Hepatocyte (in vitro differentiated cells): ENCODE data around the gene DNAH5. TPM values are rescaled to one million over a fixed set of nuclear protein-coding genes. Genes with fewer than 3 reads are reported as not detected.

Experiments used
- DNase-seq: peaks from one replicate; pipeline ENCODE4 v3.0.0-alpha.2; 2016; ENCODE audit warnings: low spot score
- H2AFZ ChIP-seq: fragments of 200-600 bp; sonication (generic); 2 replicates; pipeline ENCODE4 v1.6.0; 2016; ENCODE audit warnings: antibody characterized with exemption, mild to moderate bottlenecking
- H3K27ac ChIP-seq: fragments of 200-600 bp; sonication (generic); 2 replicates; pipeline ENCODE4 v1.5.1; 2016; ENCODE audit warnings: mild to moderate bottlenecking
- H3K27me3 ChIP-seq: fragments of 200-600 bp; sonication (generic); 2 replicates; pipeline ENCODE4 v1.6.1; 2016
- H3K36me3 ChIP-seq: fragments of 200-600 bp; sonication (generic); replicated peaks from 2 replicates; pipeline ENCODE4 v1.5.1; 2016; ENCODE audit warnings: low read depth; ENCODE audit not compliant: insufficient read depth
- H3K4me1 ChIP-seq: fragments of 200-600 bp; sonication (generic); 2 replicates; pipeline ENCODE4 v1.5.1; 2016; ENCODE audit warnings: mild to moderate bottlenecking, moderate library complexity; ENCODE audit not compliant: insufficient read depth
- H3K4me2 ChIP-seq: fragments of 200-600 bp; sonication (generic); 2 replicates; pipeline ENCODE4 v1.6.0; 2016
- H3K4me3 ChIP-seq: fragments of 200-600 bp; sonication (generic); 2 replicates; pipeline ENCODE4 v1.5.1; 2016; ENCODE audit warnings: mild to moderate bottlenecking
- H3K79me2 ChIP-seq: fragments of 200-600 bp; sonication (generic); 2 replicates; pipeline ENCODE4 v1.6.0; 2017; ENCODE audit warnings: mild to moderate bottlenecking
- H3K9me2 ChIP-seq: fragments of 200-600 bp; sonication (generic); replicated peaks from 2 replicates; pipeline ENCODE4 v1.6.0; 2017; ENCODE audit warnings: mild to moderate bottlenecking; ENCODE audit not compliant: insufficient read depth
- H3K9me3 ChIP-seq: fragments of 200-600 bp; sonication (generic); 2 replicates; pipeline ENCODE4 v1.5.1; 2016; ENCODE audit warnings: low read depth, mild to moderate bottlenecking
- H4K20me1 ChIP-seq: fragments of 200-600 bp; sonication (generic); 2 replicates; pipeline ENCODE4 v1.6.0; 2016; ENCODE audit warnings: mild to moderate bottlenecking; ENCODE audit not compliant: insufficient read depth, poor library complexity, severe bottlenecking
- EZH2 ChIP-seq: fragments of 200-600 bp; sonication (generic); IDR thresholded peaks from 2 replicates; pipeline ENCODE4 v1.6.1; 2016; ENCODE audit warnings: antibody characterized with exemption, mild to moderate bottlenecking, borderline replicate concordance
- EZH2phosphoT487 ChIP-seq: fragments of 200-600 bp; sonication (generic); IDR thresholded peaks from one replicate; pipeline ENCODE4 v1.6.1; 2018; ENCODE audit warnings: antibody characterized with exemption, mild to moderate bottlenecking, low read depth, moderate library complexity; ENCODE audit not compliant: unreplicated experiment, severe bottlenecking
- WGBS: methylation state at CpG from one replicate; pipeline ENCODE4 v1.1.6; 2016; ENCODE audit warnings: low lambda C conversion rate; ENCODE audit errors: missing lambda C conversion rate; 5-methylcytosine and 5-hydroxymethylcytosine counted together
- polyA plus RNA-seq: library from polyadenylated mRNA; unstranded; fragments of >200 nt; fragmentation: Nextera tagmentation; extraction: Ambion mirVana; gene quantifications from 2 replicates; pipeline ENCODE4 v1.2.1, GENCODE V29; 2016
- total RNA-seq: library from RNA; depleted of rRNA; stranded (reverse); fragments of >200 nt; gene quantifications from 2 replicates; pipeline ENCODE4 v1.2.3, GENCODE V29; 2014
- TF ChIP-seq, protein P1 (sequence below): fragments of 200-600 bp; sonication (generic); IDR thresholded peaks from 2 replicates; pipeline ENCODE4 v1.5.1; 2016; ENCODE audit warnings: antibody characterized with exemption, mild to moderate bottlenecking; ENCODE audit not compliant: poor library complexity

Gene DNAH5
- total and polyA plus RNA-seq, 2 experiments from 2014 or later, result 0.17 to 0.40 TPM

DNA sequence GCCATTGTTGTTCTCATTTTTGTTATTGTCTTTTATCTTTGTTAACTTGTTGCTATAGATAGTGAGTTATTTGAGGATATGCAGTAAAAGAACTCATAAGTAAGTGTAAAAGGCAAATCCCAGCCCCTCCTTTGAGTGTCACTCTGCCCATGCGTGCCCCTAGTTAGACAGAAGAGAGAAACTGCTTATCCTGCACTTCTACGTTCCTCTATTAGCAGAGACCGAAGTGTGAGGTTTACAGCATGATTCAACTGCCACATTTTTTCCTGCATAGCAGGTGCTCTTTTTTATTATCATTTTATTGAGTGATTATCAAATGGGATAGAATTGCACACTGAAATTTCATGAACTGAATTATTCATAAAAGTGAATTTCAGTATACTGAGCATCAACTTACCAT is 12.0 kb upstream of the DNAH5 start:
- Histone ChIP-seq H4K20me1 (no peaks in the 10 kb centered on the region), H3K4me1 (no peaks in the 10 kb centered on the region), H3K27me3 (no peaks in the 10 kb centered on the region), H3K27ac (no peak overlapping the region), H3K79me2 (no peaks in the 10 kb centered on the region), H3K9me2 (no peaks in the 10 kb centered on the region), H3K4me2 (no peak overlapping the region), H3K9me3 (no peaks in the 10 kb centered on the region), H3K4me3 (no peak overlapping the region), H2AFZ (no peak overlapping the region), H3K36me3 (no peaks in the 10 kb centered on the region)
- 83% methylated on average over 3 of the region's 3 CpGs for WGBS
- TF ChIP-seq, protein P1, sequence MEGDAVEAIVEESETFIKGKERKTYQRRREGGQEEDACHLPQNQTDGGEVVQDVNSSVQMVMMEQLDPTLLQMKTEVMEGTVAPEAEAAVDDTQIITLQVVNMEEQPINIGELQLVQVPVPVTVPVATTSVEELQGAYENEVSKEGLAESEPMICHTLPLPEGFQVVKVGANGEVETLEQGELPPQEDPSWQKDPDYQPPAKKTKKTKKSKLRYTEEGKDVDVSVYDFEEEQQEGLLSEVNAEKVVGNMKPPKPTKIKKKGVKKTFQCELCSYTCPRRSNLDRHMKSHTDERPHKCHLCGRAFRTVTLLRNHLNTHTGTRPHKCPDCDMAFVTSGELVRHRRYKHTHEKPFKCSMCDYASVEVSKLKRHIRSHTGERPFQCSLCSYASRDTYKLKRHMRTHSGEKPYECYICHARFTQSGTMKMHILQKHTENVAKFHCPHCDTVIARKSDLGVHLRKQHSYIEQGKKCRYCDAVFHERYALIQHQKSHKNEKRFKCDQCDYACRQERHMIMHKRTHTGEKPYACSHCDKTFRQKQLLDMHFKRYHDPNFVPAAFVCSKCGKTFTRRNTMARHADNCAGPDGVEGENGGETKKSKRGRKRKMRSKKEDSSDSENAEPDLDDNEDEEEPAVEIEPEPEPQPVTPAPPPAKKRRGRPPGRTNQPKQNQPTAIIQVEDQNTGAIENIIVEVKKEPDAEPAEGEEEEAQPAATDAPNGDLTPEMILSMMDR, result no peak
- TF ChIP-seq EZH2phosphoT487 (no peak), EZH2 (no peak)
- no peak for DNase-seq

DNA sequence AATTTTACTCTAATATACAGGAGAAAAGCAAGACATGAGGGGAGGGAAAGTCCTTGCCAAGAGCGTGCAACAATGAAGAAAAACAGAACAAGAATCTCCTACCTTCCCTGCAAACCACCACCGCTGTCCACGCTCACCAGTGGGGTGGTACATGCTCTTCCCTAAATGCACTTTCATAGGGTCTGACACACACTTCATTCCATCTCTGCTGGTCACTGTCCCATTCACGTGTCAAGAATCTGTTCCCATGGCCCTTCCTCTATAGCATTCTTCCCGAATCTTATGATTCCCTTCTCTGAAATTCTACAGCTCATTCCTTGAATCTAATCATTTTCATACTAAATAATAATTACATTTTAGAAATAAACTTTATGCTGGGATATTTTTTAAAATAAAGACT is 11.4 kb upstream of the DNAH5 start:
- Histone ChIP-seq H3K4me1 (no peaks in the 10 kb centered on the region), H4K20me1 (no peaks in the 10 kb centered on the region), H3K79me2 (no peaks in the 10 kb centered on the region), H2AFZ (no peak overlapping the region), H3K36me3 (no peaks in the 10 kb centered on the region), H3K27ac (no peak overlapping the region), H3K9me2 (no peaks in the 10 kb centered on the region), H3K4me2 (no peak overlapping the region), H3K9me3 (no peaks in the 10 kb centered on the region), H3K27me3 (no peaks in the 10 kb centered on the region), H3K4me3 (no peak overlapping the region)
- WGBS, result 96% methylated on average over 5 of the region's 5 CpGs
- TF ChIP-seq, protein P1, result no peak
- TF ChIP-seq EZH2 (no peak), EZH2phosphoT487 (no peak)
- no peak for DNase-seq

DNA sequence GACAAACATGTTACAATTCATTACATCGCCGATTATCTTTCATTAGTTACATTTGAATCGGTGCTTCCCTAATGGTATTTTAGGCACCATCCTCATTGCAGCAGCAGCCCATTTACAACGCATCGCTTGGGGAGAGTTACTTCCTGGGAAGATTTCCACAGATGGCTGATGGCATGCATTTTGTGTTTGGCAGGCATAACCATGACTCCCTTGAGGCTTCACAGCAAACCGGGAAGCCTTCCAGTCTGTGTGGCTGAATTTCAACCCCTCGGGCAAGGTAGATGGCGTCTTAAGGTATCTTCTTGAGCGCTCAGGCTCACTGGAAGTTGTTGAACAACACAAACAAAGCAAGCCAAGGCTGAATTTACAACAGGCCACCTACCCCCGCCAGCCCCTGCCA is 1.6 kb upstream of the DNAH5 start:
- Histone ChIP-seq H3K4me1 (no peaks in the 10 kb centered on the region), H3K79me2 (no peaks in the 10 kb centered on the region), H3K4me3 (no peak overlapping the region), H3K9me2 (no peaks in the 10 kb centered on the region), H3K9me3 (no peaks in the 10 kb centered on the region), H4K20me1 (no peaks in the 10 kb centered on the region), H3K4me2 (no peak overlapping the region), H2AFZ (no peak overlapping the region), H3K36me3 (no peaks in the 10 kb centered on the region), H3K27me3 (no peaks in the 10 kb centered on the region), H3K27ac (no peak overlapping the region)
- TF ChIP-seq EZH2phosphoT487, result no peak
- TF ChIP-seq, protein P1, result no peak
- TF ChIP-seq EZH2, result no peak
- 75% methylated on average over 10 of the region's 10 CpGs for WGBS
- no peak for DNase-seq

DNA sequence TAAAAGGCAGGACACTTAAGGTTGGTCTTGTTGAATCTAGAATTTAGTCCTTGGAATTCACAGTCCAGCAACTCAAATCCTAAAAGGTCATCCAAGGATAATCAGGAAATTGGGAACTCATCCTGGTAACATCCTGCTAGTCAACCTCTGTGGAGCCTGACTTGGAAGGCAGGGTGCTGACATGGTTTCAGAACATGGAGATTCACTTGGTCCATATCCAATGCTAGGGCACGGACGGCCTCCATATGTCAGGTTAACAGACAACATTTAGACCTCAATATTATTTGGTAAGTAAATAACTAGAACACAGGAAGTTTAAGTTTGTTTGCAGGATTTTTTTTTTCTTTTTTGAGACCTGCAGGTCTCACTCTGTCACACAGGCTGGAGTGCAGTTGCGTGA is 783 bp upstream of the DNAH5 start:
- no peak for DNase-seq
- TF ChIP-seq EZH2, result no peak
- no peak for TF ChIP-seq EZH2phosphoT487
- H3K36me3 ChIP-seq, result no peaks in the 10 kb centered on the region
- no peaks in the 10 kb centered on the region for H3K9me3 ChIP-seq
- WGBS, result 98% methylated on average over 3 of the region's 3 CpGs
- H3K4me3 ChIP-seq, result no peak overlapping the region
- no peaks in the 10 kb centered on the region for H3K79me2 ChIP-seq
- H4K20me1 ChIP-seq, result no peaks in the 10 kb centered on the region
- no peaks in the 10 kb centered on the region for H3K27me3 ChIP-seq
- no peaks in the 10 kb centered on the region for H3K9me2 ChIP-seq
- no peak overlapping the region for H3K4me2 ChIP-seq
- no peak overlapping the region for H2AFZ ChIP-seq
- H3K4me1 ChIP-seq, result no peaks in the 10 kb centered on the region
- no peak overlapping the region for H3K27ac ChIP-seq
